ENCODE data around the gene TPP2. TPM values are rescaled to one million over a fixed set of nuclear protein-coding genes. Genes with fewer than 3 reads are reported as not detected.

Gene TPP2
- total RNA-seq, 1 experiment from 2014 or later, result 68.3 TPM

- TF ChIP-seq, protein P1, sequence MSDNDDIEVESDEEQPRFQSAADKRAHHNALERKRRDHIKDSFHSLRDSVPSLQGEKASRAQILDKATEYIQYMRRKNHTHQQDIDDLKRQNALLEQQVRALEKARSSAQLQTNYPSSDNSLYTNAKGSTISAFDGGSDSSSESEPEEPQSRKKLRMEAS (CRISPR knock-in tag; IDR thresholded peaks at IDR 0.05), result peak; percentile 67
- TF ChIP-seq GABPB1 (CRISPR knock-in tag; IDR thresholded peaks at IDR 0.05) (0 out of 2 replicates have a peak, but pooled peaks have one; percentile 21), TEAD1 (CRISPR knock-in tag; IDR thresholded peaks at IDR 0.05) (0 out of 2 replicates have a peak, but pooled peaks have one; percentile 36), NFE2L1 (CRISPR knock-in tag; IDR thresholded peaks at IDR 0.05) (0 out of 2 replicates have a peak, but pooled peaks have one; percentile 47)
Observed at GRCh38 chr13:102591988-102592781, 4.6 kb upstream of the TPP2 start (continued).

DNA sequence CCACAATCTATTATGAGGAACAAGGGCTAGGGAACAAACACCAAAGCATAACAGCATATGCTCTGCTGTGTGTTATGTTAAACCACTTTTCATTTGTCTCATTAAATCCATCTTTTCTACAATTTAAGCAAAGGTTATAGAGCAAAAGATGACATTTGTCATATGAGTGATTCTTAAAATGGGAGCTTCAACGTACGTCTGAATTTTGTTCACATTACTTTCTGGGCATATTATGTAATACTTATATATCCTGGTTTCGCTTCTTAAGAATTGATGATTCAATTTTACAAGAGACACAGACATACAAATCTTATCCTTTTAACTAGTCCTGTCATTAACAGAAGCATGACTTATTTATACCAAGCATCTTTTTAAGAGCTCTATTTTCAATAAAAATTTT, 3.3 kb upstream of the TPP2 start:
- H3K9me3 Mint-ChIP-seq, result no peaks in the 10 kb centered on the region
- H3K4me3 Mint-ChIP-seq, result peak overlapping the region; percentile 88; the same call in 1 of the 2 replicates
- ATAC-seq (no peak), DNase-seq (ENCODE audit: low spot score) (no peak)
- CTCF ChIA-PET, result interaction anchor here (3.0 kb wide), 1 partner anchor 252 kb away, joined by 17 read pairs; the partner anchor contains the start of gene ERCC5
- no peaks in the 10 kb centered on the region for H3K27me3 Mint-ChIP-seq (ENCODE audit: low read depth)
- POLR2A ChIA-PET, result interaction anchor here (0.5 kb wide), 1 partner anchor 201 kb away, joined by 4 read pairs; no protein-coding TSS in a partner anchor
- H3K27ac Mint-ChIP-seq, result 0 out of 2 replicates have a peak overlapping the region, but pooled peaks have one; percentile 32
- peaks cover 23% of the 10 kb centered on the region for H3K4me1 Mint-ChIP-seq
- no peaks in the 10 kb centered on the region; the same call in 1 of the 2 replicates for H3K36me3 Mint-ChIP-seq
- TF ChIP-seq RORB (CRISPR knock-in tag; IDR thresholded peaks at IDR 0.05) (no peak), ZNF396 (CRISPR knock-in tag; IDR thresholded peaks at IDR 0.05; ENCODE audit: borderline replicate concordance) (no peak), NR2C2 (CRISPR knock-in tag; IDR thresholded peaks at IDR 0.05) (no peak), ZNF232 (CRISPR knock-in tag; IDR thresholded peaks at IDR 0.05) (no peak), ARID4B (CRISPR knock-in tag; IDR thresholded peaks at IDR 0.05; ENCODE audit: borderline replicate concordance) (no peak), IRF2 (CRISPR knock-in tag; IDR thresholded peaks at IDR 0.05; ENCODE audit: borderline replicate concordance, low read depth) (no peak), MLX (CRISPR knock-in tag; IDR thresholded peaks at IDR 0.05) (no peak), RELA (CRISPR knock-in tag; IDR thresholded peaks at IDR 0.05; ENCODE audit: borderline replicate concordance) (no peak), ZNF423 (CRISPR knock-in tag; IDR thresholded peaks at IDR 0.05) (no peak), ETV6 (CRISPR knock-in tag; IDR thresholded peaks at IDR 0.05) (no peak), HMGXB4 (CRISPR knock-in tag; IDR thresholded peaks at IDR 0.05) (no peak), ZBTB21 (CRISPR knock-in tag; IDR thresholded peaks at IDR 0.05; ENCODE audit: borderline replicate concordance) (no peak), ATF1 (CRISPR knock-in tag; IDR thresholded peaks at IDR 0.05) (no peak), ATF2 (CRISPR knock-in tag; IDR thresholded peaks at IDR 0.05; ENCODE audit: borderline replicate concordance, low read depth) (no peak), STAT6 (CRISPR knock-in tag; conservative IDR thresholded peaks at IDR 0.05; ENCODE audit: low read depth) (no peak), TCF7 (CRISPR knock-in tag; IDR thresholded peaks at IDR 0.05; ENCODE audit: low read depth) (no peak), TEAD4 (CRISPR knock-in tag; IDR thresholded peaks at IDR 0.05) (no peak)
- TF ChIP-seq, protein P2, sequence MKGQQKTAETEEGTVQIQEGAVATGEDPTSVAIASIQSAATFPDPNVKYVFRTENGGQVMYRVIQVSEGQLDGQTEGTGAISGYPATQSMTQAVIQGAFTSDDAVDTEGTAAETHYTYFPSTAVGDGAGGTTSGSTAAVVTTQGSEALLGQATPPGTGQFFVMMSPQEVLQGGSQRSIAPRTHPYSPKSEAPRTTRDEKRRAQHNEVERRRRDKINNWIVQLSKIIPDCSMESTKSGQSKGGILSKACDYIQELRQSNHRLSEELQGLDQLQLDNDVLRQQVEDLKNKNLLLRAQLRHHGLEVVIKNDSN (CRISPR knock-in tag; IDR thresholded peaks at IDR 0.05), result no peak
- TF ChIP-seq, protein P3, sequence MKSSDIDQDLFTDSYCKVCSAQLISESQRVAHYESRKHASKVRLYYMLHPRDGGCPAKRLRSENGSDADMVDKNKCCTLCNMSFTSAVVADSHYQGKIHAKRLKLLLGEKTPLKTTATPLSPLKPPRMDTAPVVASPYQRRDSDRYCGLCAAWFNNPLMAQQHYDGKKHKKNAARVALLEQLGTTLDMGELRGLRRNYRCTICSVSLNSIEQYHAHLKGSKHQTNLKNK (CRISPR knock-in tag; IDR thresholded peaks at IDR 0.05), result no peak
